IMR-90 (cell line): ENCODE measurements around the gene MUC20. TPM values are rescaled to one million over a fixed set of nuclear protein-coding genes. Genes with fewer than 3 reads are reported as not detected.

Experiments used
- ATAC-seq: fragments of 200-7000 bp; cut with Tn5 transposase; 2 replicates; pipeline ENCODE4 v1.9.1; 2020; ENCODE audit warnings: low read depth, mild to moderate bottlenecking, moderate library complexity
- BruUV-seq: library from RNA; stranded (reverse); fragments of 400-500 nt; replicated peaks from 2 replicates; lab custom pipeline; 2021; lab: Mats Ljungman, UMichigan
- CTCF ChIA-PET: fragments of 300-600 bp; formaldehyde crosslinking; extraction: SDS; loops from one replicate; lab custom pipeline; 2021; ENCODE audit warnings: antibody characterized with exemption; lab: Yijun Ruan, JAX
- POLR2A ChIA-PET: fragments of 300-600 bp; sonication (Branson Sonifier 250); formaldehyde crosslinking; loops from one replicate; lab custom pipeline; 2022; ENCODE audit warnings: antibody characterized with exemption; ENCODE audit not compliant: unreplicated experiment; lab: Charles Lee
- DNase-seq: peaks from one replicate; pipeline ENCODE4 v3.0.0; 2013
- H2AFZ ChIP-seq: replicated peaks from 2 replicates; pipeline ENCODE3; 2013; ENCODE audit warnings: low read length, mild to moderate bottlenecking; ENCODE audit not compliant: poor library complexity
- H2AK5ac ChIP-seq: 2 replicates; pipeline ENCODE4 v1.6.1; 2013; ENCODE audit warnings: low read depth, low read length, inconsistent platforms
- H2AK9ac ChIP-seq: replicated peaks from 2 replicates; pipeline ENCODE3; 2013; ENCODE audit warnings: mild to moderate bottlenecking, low read depth, low read length, moderate library complexity; ENCODE audit not compliant: poor library complexity
- H2BK120ac ChIP-seq: 2 replicates; pipeline ENCODE4 v1.6.1; 2013; ENCODE audit warnings: low read depth, low read length, inconsistent platforms
- H2BK15ac ChIP-seq: 3 replicates; pipeline ENCODE4 v1.6.1; 2013; ENCODE audit warnings: low read depth, low read length, inconsistent platforms
- H2BK20ac ChIP-seq: 2 replicates; pipeline ENCODE4 v1.6.1; 2013; ENCODE audit warnings: low read depth, mild to moderate bottlenecking, inconsistent platforms, low read length, moderate library complexity
- H2BK5ac ChIP-seq: 2 replicates; pipeline ENCODE4 v1.6.1; 2013; ENCODE audit warnings: mild to moderate bottlenecking, low read depth, low read length, inconsistent platforms; ENCODE audit not compliant: poor library complexity, severe bottlenecking
- H3K14ac ChIP-seq: replicated peaks from 2 replicates; pipeline ENCODE4 v1.6.1; 2013; ENCODE audit warnings: low read depth, low read length, inconsistent platforms
- H3K18ac ChIP-seq: 2 replicates; pipeline ENCODE4 v1.6.1; 2013; ENCODE audit warnings: low read depth, low read length, control low read depth
- H3K23ac ChIP-seq: 2 replicates; pipeline ENCODE4 v1.6.1; 2013; ENCODE audit warnings: low read depth, low read length, inconsistent platforms
- H3K27ac ChIP-seq: 2 replicates; pipeline ENCODE4 v1.5.1; 2013; ENCODE audit warnings: mild to moderate bottlenecking, control low read depth, low read length; ENCODE audit not compliant: insufficient read depth
- H3K27me3 ChIP-seq: 2 replicates; pipeline ENCODE4 v1.6.1; 2013; ENCODE audit warnings: low read length; ENCODE audit not compliant: control insufficient read depth, insufficient read depth
- H3K36me3 ChIP-seq: 2 replicates; pipeline ENCODE4 v1.6.1; 2013; ENCODE audit warnings: low read length, mixed read lengths; ENCODE audit not compliant: control insufficient read depth, insufficient read depth
- H3K4ac ChIP-seq: 2 replicates; pipeline ENCODE4 v1.6.1; 2013; ENCODE audit warnings: low read depth, low read length, inconsistent platforms
- H3K4me1 ChIP-seq: 2 replicates; pipeline ENCODE4 v1.6.1; 2013; ENCODE audit warnings: low read length, mixed read lengths; ENCODE audit not compliant: control insufficient read depth, insufficient read depth
- H3K4me2 ChIP-seq: 2 replicates; pipeline ENCODE4 v1.6.1; 2013; ENCODE audit warnings: low read depth, mild to moderate bottlenecking, control low read depth, low read length, moderate library complexity
- H3K4me3 ChIP-seq: 2 replicates; pipeline ENCODE4 v1.5.1; 2013; ENCODE audit warnings: low read depth, mild to moderate bottlenecking, control low read depth, low read length, moderate library complexity; ENCODE audit not compliant: insufficient read depth
- H3K56ac ChIP-seq: 2 replicates; pipeline ENCODE4 v1.6.1; 2013; ENCODE audit warnings: low read length, inconsistent platforms; ENCODE audit not compliant: insufficient read depth; ENCODE audit errors: extremely low read depth
- H3K79me1 ChIP-seq, 2 experiments: 2 replicates each; pipeline ENCODE4 v1.6.1; 2013; ENCODE audit warnings: low read length in 2 of 2, inconsistent platforms in 1 of 2, low read depth in 1 of 2
- H3K9ac ChIP-seq: 2 replicates; pipeline ENCODE4 v1.6.1; 2013; ENCODE audit warnings: low read depth, low read length, control low read depth
- H3K9me1 ChIP-seq: 2 replicates; pipeline ENCODE4 v1.6.1; 2013; ENCODE audit warnings: low read length, inconsistent platforms; ENCODE audit not compliant: insufficient read depth
- H3K9me3 ChIP-seq: 2 replicates; pipeline ENCODE4 v1.6.1; 2013; ENCODE audit warnings: low read length; ENCODE audit not compliant: control insufficient read depth, insufficient read depth
- H4K20me1 ChIP-seq: 2 replicates; pipeline ENCODE4 v1.6.1; 2013; ENCODE audit warnings: low read length, inconsistent platforms; ENCODE audit not compliant: insufficient read depth
- H4K5ac ChIP-seq: 2 replicates; pipeline ENCODE4 v1.6.1; 2013; ENCODE audit warnings: mild to moderate bottlenecking, low read depth, low read length, control low read depth
- H4K8ac ChIP-seq, 2 experiments: 2 replicates each; pipeline ENCODE4 v1.6.1; 2013; ENCODE audit warnings: low read depth in 2 of 2, low read length in 2 of 2, control low read depth in 1 of 2, inconsistent platforms in 1 of 2
- H4K91ac ChIP-seq: 2 replicates; pipeline ENCODE4 v1.6.1; 2013; ENCODE audit warnings: low read depth, low read length, inconsistent platforms; ENCODE audit not compliant: insufficient read depth
- CEBPB ChIP-seq: IDR thresholded peaks from 2 replicates; pipeline ENCODE4 v1.6.1; 2012; ENCODE audit warnings: low read depth, low read length, improper control_type of control experiment
- CHD1 ChIP-seq: IDR thresholded peaks from 2 replicates; pipeline ENCODE4 v1.6.1; 2012; ENCODE audit warnings: low read depth, low read length, improper control_type of control experiment
- ELK1 ChIP-seq: fragments of 150-350 bp; IDR thresholded peaks from 2 replicates; pipeline ENCODE4 v1.6.1; 2016; ENCODE audit warnings: low read depth, mild to moderate bottlenecking, low read length, moderate library complexity, borderline replicate concordance
- FOS ChIP-seq: fragments of 150-350 bp; IDR thresholded peaks from 2 replicates; pipeline ENCODE4 v1.6.1; 2016; ENCODE audit warnings: low read depth, low read length
- MAZ ChIP-seq: IDR thresholded peaks from 2 replicates; pipeline ENCODE4 v1.6.1; 2012; ENCODE audit warnings: low read depth, mild to moderate bottlenecking, low read length, improper control_type of control experiment, moderate library complexity, borderline replicate concordance
- MXI1 ChIP-seq: IDR thresholded peaks from 2 replicates; pipeline ENCODE4 v1.6.1; 2012; ENCODE audit warnings: low read depth, mild to moderate bottlenecking, low read length, moderate library complexity, borderline replicate concordance
- NFE2L2 ChIP-seq: fragments of 150-350 bp; IDR thresholded peaks from 2 replicates; pipeline ENCODE4 v1.6.1; 2016; ENCODE audit warnings: low read depth, mild to moderate bottlenecking, low read length
- POLR2A ChIP-seq: IDR thresholded peaks from 2 replicates; pipeline ENCODE4 v1.6.1; 2012; ENCODE audit warnings: mild to moderate bottlenecking, low read depth, low read length
- SMC3 ChIP-seq: fragments of 150-350 bp; IDR thresholded peaks from 2 replicates; pipeline ENCODE4 v1.6.1; 2016; ENCODE audit warnings: low read depth, mild to moderate bottlenecking, antibody characterized with exemption, low read length, moderate library complexity
- WGBS, 2 experiments: methylation state at CpG; one replicate each; pipeline versions ENCODE4 v1.1.5 to v1.1.7; 2013; ENCODE audit warnings: missing lambda C conversion rate in 2 of 2; ENCODE audit not compliant: insufficient read length in 1 of 2; ENCODE audit errors: extremely low coverage in 2 of 2; 5-methylcytosine and 5-hydroxymethylcytosine counted together
- dilution Hi-C: fragments of 300-500 bp; cut with HindIII; formaldehyde crosslinking; loops from one replicate; pipeline ENCODE4 v1.14.3; 2018; ENCODE audit warnings: low sequenced_read_pairs; ENCODE audit not compliant: unreplicated experiment
- in situ Hi-C: fragments of 300-500 bp; cut with MboI; formaldehyde crosslinking; loops from 3 replicates; pipeline ENCODE4 v1.14.3; 2019; ENCODE audit warnings: low sequenced_read_pairs, inconsistent platforms, mixed read lengths
- intact Hi-C: fragments of 100-400 bp; cut with micrococcal nuclease; formaldehyde crosslinking; loops from 2 replicates; pipeline ENCODE4 v1.10.0; 2022
- polyA plus RNA-seq, 3 experiments: library from polyadenylated mRNA; depleted of rRNA; stranded (reverse); fragments of >200 nt; gene quantifications; 2 replicates each; pipeline ENCODE4 v1.2.3, GENCODE V29; 2012; ENCODE audit warnings: low replicate concordance in 1 of 3
- total RNA-seq: library from RNA; depleted of rRNA; stranded (reverse); fragments of >200 nt; gene quantifications from 2 replicates; pipeline ENCODE4 v1.2.3, GENCODE V29; 2012

Gene MUC20
- total and polyA plus RNA-seq, 2 of the 4 experiments (the other 2 are of a cell fraction): 0.12 TPM; not detected in 1

DNA sequence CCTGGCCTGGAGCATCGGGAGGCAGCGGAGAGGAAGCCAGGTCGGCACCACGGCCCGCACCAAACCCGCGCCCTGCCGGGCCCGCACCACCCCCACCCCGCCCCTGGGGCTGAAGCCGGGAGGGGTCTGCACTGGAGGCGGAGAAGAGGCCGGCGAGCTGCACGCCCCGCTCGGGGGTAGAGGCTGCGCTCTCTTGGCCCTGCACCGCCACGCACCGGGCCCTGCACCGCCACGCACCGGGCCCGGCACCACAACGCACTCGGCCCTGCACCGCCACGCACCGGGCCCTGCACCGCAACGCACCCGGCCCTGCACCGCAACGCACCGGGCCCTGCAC lies 41.4 kb downstream of the MUC20 start:
- no peaks in the 10 kb centered on the region for H3K9me1 ChIP-seq
- H4K5ac ChIP-seq: no peak overlapping the region
- no peak overlapping the region for H3K9ac ChIP-seq
- H3K4ac ChIP-seq: no peak overlapping the region
- H2BK20ac ChIP-seq: no peak overlapping the region
- ATAC-seq (no peak), DNase-seq (no peak)
- no peak overlapping the region for H3K18ac ChIP-seq
- ChIA-PET POLR2A (no interaction called here), CTCF (no interaction called here)
- no TSS peak for BruUV-seq
- H3K36me3 ChIP-seq: no peaks in the 10 kb centered on the region
- H2AK9ac ChIP-seq: no peak overlapping the region
- H3K23ac ChIP-seq: no peak overlapping the region
- H2BK5ac ChIP-seq: no peak overlapping the region
- H2AK5ac ChIP-seq: no peak overlapping the region
- H3K4me3 ChIP-seq: no peak overlapping the region
- H3K4me2 ChIP-seq: no peak overlapping the region
- no peak overlapping the region for H3K14ac ChIP-seq
- dilution Hi-C loops (no loop called here), intact Hi-C loops (no loop called here), in situ Hi-C loops (no loop called here)
- H2AFZ ChIP-seq: no peak overlapping the region
- H3K27me3 ChIP-seq: peaks cover 68% of the 10 kb centered on the region
- no peak overlapping the region for H2BK120ac ChIP-seq
- no peaks in the 10 kb centered on the region for H3K79me1 ChIP-seq
- no peak overlapping the region for H2BK15ac ChIP-seq
- H4K8ac ChIP-seq: no peak overlapping the region
- 17% methylated on average over 13 of the region's 36 CpGs; no CpG with 5 or more reads in 1 of the 2 experiments for WGBS, 2 experiments
- H3K9me3 ChIP-seq: peaks cover 3% of the 10 kb centered on the region; the same call in 1 of the 2 replicates
- no peak for TF ChIP-seq ELK1
- TF ChIP-seq POLR2A: no peak
- no peak for TF ChIP-seq CEBPB
- no peak for TF ChIP-seq NFE2L2
- TF ChIP-seq MXI1: no peak
- no peak for TF ChIP-seq CHD1
- TF ChIP-seq SMC3: no peak
- TF ChIP-seq MAZ: no peak
- TF ChIP-seq FOS: no peak
- H3K56ac ChIP-seq: no peak overlapping the region
- H4K20me1 ChIP-seq: no peaks in the 10 kb centered on the region
- no peak overlapping the region for H4K91ac ChIP-seq
- H3K27ac ChIP-seq: no peak overlapping the region
- no peaks in the 10 kb centered on the region for H3K4me1 ChIP-seq
